DOHH2 (cell line): ENCODE data around the gene MAML2.

Experiments
- H3F3A ChIP-seq: fragments of 200-600 bp; sonication (generic), shearing (Covaris generic); 2 replicates; pipeline ENCODE4 v1.6.0; 2016; ENCODE audit warnings: antibody characterized with exemption, mild to moderate bottlenecking; ENCODE audit not compliant: control insufficient read depth, insufficient read depth
- H3K27ac ChIP-seq: fragments of 200-600 bp; sonication (generic); 2 replicates; pipeline ENCODE4 v1.5.1; 2014; ENCODE audit warnings: low read depth, mild to moderate bottlenecking, low read length, moderate library complexity
- H3K27me3 ChIP-seq: fragments of 200-600 bp; sonication (generic); 2 replicates; pipeline ENCODE4 v1.6.1; 2014; ENCODE audit warnings: mild to moderate bottlenecking, low read length, mixed read lengths; ENCODE audit not compliant: control insufficient read depth
- H3K36me3 ChIP-seq: fragments of 200-600 bp; sonication (generic); 2 replicates; pipeline ENCODE4 v1.6.1; 2014; ENCODE audit warnings: mild to moderate bottlenecking, low read length, moderate library complexity, mixed read lengths; ENCODE audit not compliant: control insufficient read depth
- H3K4me1 ChIP-seq: fragments of 200-600 bp; sonication (generic); 2 replicates; pipeline ENCODE4 v1.6.1; 2014; ENCODE audit warnings: mild to moderate bottlenecking, low read length, mixed read lengths; ENCODE audit not compliant: control insufficient read depth
- H3K4me2 ChIP-seq: fragments of 200-600 bp; sonication (generic); 2 replicates; pipeline ENCODE4 v1.6.0; 2014; ENCODE audit warnings: mild to moderate bottlenecking, low read length, moderate library complexity
- H3K4me3 ChIP-seq: fragments of 200-600 bp; sonication (generic); 2 replicates; pipeline ENCODE4 v1.5.1; 2014; ENCODE audit warnings: mild to moderate bottlenecking, low read length, mixed read lengths
- H3K79me2 ChIP-seq: fragments of 200-600 bp; sonication (generic); 2 replicates; pipeline ENCODE4 v1.6.1; 2014; ENCODE audit warnings: mild to moderate bottlenecking, low read length, mixed read lengths; ENCODE audit not compliant: control insufficient read depth
- H3K9me2 ChIP-seq: fragments of 200-600 bp; sonication (generic); replicated peaks from 2 replicates; pipeline ENCODE4 v1.6.1; 2014; ENCODE audit warnings: mild to moderate bottlenecking, low read length, mixed read lengths; ENCODE audit not compliant: control insufficient read depth
- H3K9me3 ChIP-seq: fragments of 200-600 bp; sonication (generic); 2 replicates; pipeline ENCODE4 v1.6.1; 2014; ENCODE audit warnings: antibody characterized with exemption, low read length, mixed read lengths; ENCODE audit not compliant: control insufficient read depth, insufficient read depth
- H4K20me1 ChIP-seq: fragments of 200-600 bp; sonication (generic); 2 replicates; pipeline ENCODE4 v1.6.0; 2014; ENCODE audit warnings: low read depth, mild to moderate bottlenecking, antibody characterized with exemption, low read length, moderate library complexity; ENCODE audit not compliant: control insufficient read depth, insufficient read depth
- CTCF ChIP-seq: fragments of 200-600 bp; sonication (generic); IDR thresholded peaks from one replicate; pipeline ENCODE4 v1.5.1; 2014; ENCODE audit warnings: antibody characterized with exemption, mild to moderate bottlenecking, low read depth, low read length; ENCODE audit not compliant: poor library complexity, severe bottlenecking
- EZH2phosphoT487 ChIP-seq: fragments of 200-600 bp; sonication (generic); IDR thresholded peaks from 2 replicates; pipeline ENCODE4 v1.6.1; 2017; ENCODE audit warnings: borderline replicate concordance, mild to moderate bottlenecking, antibody characterized with exemption, low read length, moderate library complexity, mixed read lengths

MAML2 gene

DNA sequence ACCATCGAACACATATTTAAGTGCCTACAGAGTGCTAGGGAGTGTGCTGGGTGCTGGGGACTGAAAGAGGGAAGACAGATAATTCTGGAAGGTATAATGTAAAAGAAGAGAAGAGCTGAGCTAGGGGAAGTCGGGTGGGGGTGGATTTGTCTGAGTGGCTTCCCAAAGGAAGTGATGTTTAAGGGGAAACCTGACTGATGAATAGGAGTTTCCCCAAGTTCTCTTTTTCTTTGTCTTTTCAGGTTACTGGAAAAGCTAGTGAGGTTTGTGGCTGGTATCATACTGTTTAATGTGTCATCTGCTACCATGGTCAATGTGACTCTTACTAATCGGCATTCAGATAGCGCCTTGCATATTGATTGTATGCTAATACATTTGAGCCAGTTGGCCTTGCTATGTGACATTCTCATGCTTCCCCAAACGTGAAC lies 267.4 kb downstream of the MAML2 start:
- Histone ChIP-seq H3F3A (no peaks in the 10 kb centered on the region), H3K27me3 (peaks cover 3% of the 10 kb centered on the region; the same call in 1 of the 2 replicates), H3K79me2 (no peaks in the 10 kb centered on the region), H3K4me3 (no peak overlapping the region), H3K27ac (no peak overlapping the region), H3K9me2 (no peaks in the 10 kb centered on the region), H3K36me3 (no peaks in the 10 kb centered on the region), H3K4me1 (no peaks in the 10 kb centered on the region), H4K20me1 (no peaks in the 10 kb centered on the region), H3K9me3 (no peaks in the 10 kb centered on the region), H3K4me2 (no peak overlapping the region)
- no peak for TF ChIP-seq EZH2phosphoT487

GRCh38 chr11:96074551-96075310 lies 268.3 kb downstream of the MAML2 start:
- TF ChIP-seq EZH2phosphoT487 (no peak), CTCF (no peak)
- Histone ChIP-seq H3K9me2 (no peaks in the 10 kb centered on the region), H3F3A (no peaks in the 10 kb centered on the region), H3K36me3 (no peaks in the 10 kb centered on the region), H3K79me2 (no peaks in the 10 kb centered on the region), H3K9me3 (no peaks in the 10 kb centered on the region), H3K4me3 (no peak overlapping the region), H4K20me1 (no peaks in the 10 kb centered on the region), H3K27ac (no peak overlapping the region), H3K4me1 (no peaks in the 10 kb centered on the region), H3K4me2 (no peak overlapping the region), H3K27me3 (peaks cover 3% of the 10 kb centered on the region; the same call in 1 of the 2 replicates)

DNA sequence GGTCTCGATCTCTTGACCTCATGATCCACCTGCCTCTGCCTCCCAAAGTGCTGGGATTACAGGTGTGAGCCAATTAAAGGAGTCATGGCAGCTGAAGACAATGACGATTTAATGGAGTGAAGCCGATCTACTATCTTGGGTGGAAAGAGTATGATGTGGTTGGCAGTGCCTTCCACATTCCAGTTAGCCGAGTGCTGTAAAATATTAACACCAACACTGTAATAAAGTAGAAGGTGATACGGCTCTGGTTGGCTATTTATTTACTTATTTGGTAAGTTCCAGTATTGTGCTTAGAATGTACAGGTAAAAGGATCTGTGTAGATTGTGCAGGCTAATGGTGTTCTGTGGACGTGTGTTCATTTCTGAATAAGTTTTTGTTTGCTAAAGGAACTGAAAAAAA lies 269.5 kb downstream of the MAML2 start:
- no peak overlapping the region for H3K4me3 ChIP-seq
- H3K36me3 ChIP-seq, result no peaks in the 10 kb centered on the region
- H3K27ac ChIP-seq, result no peak overlapping the region
- H3K4me2 ChIP-seq, result no peak overlapping the region
- no peaks in the 10 kb centered on the region for H4K20me1 ChIP-seq
- no peaks in the 10 kb centered on the region for H3K9me3 ChIP-seq
- no peaks in the 10 kb centered on the region for H3K9me2 ChIP-seq
- H3K27me3 ChIP-seq, result peaks cover 3% of the 10 kb centered on the region; the same call in 1 of the 2 replicates
- no peaks in the 10 kb centered on the region for H3K4me1 ChIP-seq
- TF ChIP-seq CTCF, result no peak
- H3F3A ChIP-seq, result no peaks in the 10 kb centered on the region
- no peaks in the 10 kb centered on the region for H3K79me2 ChIP-seq

GRCh38 chr11:96072592-96072991 lies 270.4 kb downstream of the MAML2 start:
- no peaks in the 10 kb centered on the region for H3K36me3 ChIP-seq
- H4K20me1 ChIP-seq, result no peaks in the 10 kb centered on the region
- H3K79me2 ChIP-seq, result no peaks in the 10 kb centered on the region
- H3K4me1 ChIP-seq, result no peaks in the 10 kb centered on the region
- H3K27ac ChIP-seq, result no peak overlapping the region
- no peak overlapping the region for H3K4me2 ChIP-seq
- no peaks in the 10 kb centered on the region for H3K9me2 ChIP-seq
- H3K4me3 ChIP-seq, result no peak overlapping the region
- no peaks in the 10 kb centered on the region for H3K9me3 ChIP-seq
- TF ChIP-seq CTCF, result no peak
- no peak for TF ChIP-seq EZH2phosphoT487
- peaks cover 3% of the 10 kb centered on the region; the same call in 1 of the 2 replicates for H3K27me3 ChIP-seq
- no peaks in the 10 kb centered on the region for H3F3A ChIP-seq
